Measurements from ENCODE around the gene HASPIN. TPM values are rescaled to one million over a fixed set of nuclear protein-coding genes. Genes with fewer than 3 reads are reported as not detected.
A peak's percentile ranks its signal among the peaks of the same experiment; 100 is the strongest.

Gene HASPIN
- total and polyA plus RNA-seq, 12 donors: 0.12 to 1.5 (median 0.25) TPM; not detected in 1

GRCh38 chr17:3710951-3711383, 12.7 kb upstream of the HASPIN start:
- H3K27ac ChIP-seq: peak overlapping the region in 1 of 10 donors; percentile 54
- TF ChIP-seq CTCF (IDR thresholded peaks at IDR 0.05): no peak
- H3K9me3 ChIP-seq: no peaks in the 10 kb centered on the region
- no peak overlapping the region for H3K4me3 ChIP-seq
- WGBS, 2 donors: 74 to 87% methylated on average over 5 of the region's 5 CpGs
- H3K27me3 ChIP-seq: no peaks in the 10 kb centered on the region
- intact Hi-C loops (cut with DNase I): no loop called here
- H3K36me3 ChIP-seq: peaks cover 0 to 45% (median 14%) of the 10 kb centered on the region in 9 donors
- peak in 2 of 8 donors; percentile 42 to 54 for ATAC-seq
- H3K4me1 ChIP-seq: peaks cover 0 to 32% (median 0%) of the 10 kb centered on the region in 9 donors
- DNase-seq: no peak

GRCh38 chr17:3712811-3713463, 10.8 kb upstream of the HASPIN start:
- WGBS, 2 donors: 86 to 89% methylated on average over 13 of the region's 13 CpGs
- peaks cover 0 to 65% (median 32%) of the 10 kb centered on the region in 9 donors for H3K36me3 ChIP-seq
- intact Hi-C loops (cut with DNase I): no loop called here
- peaks cover 0 to 32% (median 0%) of the 10 kb centered on the region in 9 donors for H3K4me1 ChIP-seq
- H3K27me3 ChIP-seq: no peaks in the 10 kb centered on the region
- no peak for DNase-seq
- peak overlapping the region in 1 of 10 donors; percentile 53 for H3K27ac ChIP-seq
- H3K4me3 ChIP-seq: no peak overlapping the region
- ATAC-seq: no peak
- no peaks in the 10 kb centered on the region for H3K9me3 ChIP-seq
- TF ChIP-seq CTCF (IDR thresholded peaks at IDR 0.05): no peak

GRCh38 chr17:3715296-3715695, 8.4 kb upstream of the HASPIN start:
- Histone ChIP-seq H3K4me3 (no peak overlapping the region), H3K36me3 (peaks cover 0 to 88% (median 32%) of the 10 kb centered on the region in 9 donors), H3K27ac (no peak overlapping the region), H3K9me3 (no peaks in the 10 kb centered on the region), H3K27me3 (no peaks in the 10 kb centered on the region), H3K4me1 (peaks cover 0 to 48% (median 5%) of the 10 kb centered on the region in 9 donors)
- intact Hi-C loops (cut with DNase I): no loop called here
- no peak for TF ChIP-seq CTCF (IDR thresholded peaks at IDR 0.05)
- 84 to 96% methylated on average over 8 of the region's 8 CpGs for WGBS, 2 donors
- ATAC-seq (no peak), DNase-seq (no peak)

- H3K36me3 ChIP-seq: peaks cover 0 to 79% (median 32%) of the 10 kb centered on the region in 9 donors
Measured at GRCh38 chr17:3718201-3718600, 5.5 kb upstream of the HASPIN start.

More at GRCh38 chr17:3718201-3718600, 5.5 kb upstream of the HASPIN start:
- no peaks in the 10 kb centered on the region for H3K9me3 ChIP-seq
- intact Hi-C loops (cut with DNase I): no loop called here
- no peak overlapping the region for H3K27ac ChIP-seq
- H3K4me3 ChIP-seq: no peak overlapping the region
- ATAC-seq (no peak), DNase-seq (no peak)
- peaks cover 5 to 45% (median 20%) of the 10 kb centered on the region in 9 donors for H3K4me1 ChIP-seq
- TF ChIP-seq CTCF (IDR thresholded peaks at IDR 0.05): no peak
- 86 to 92% methylated on average over 4 of the region's 4 CpGs for WGBS, 2 donors
- H3K27me3 ChIP-seq: no peaks in the 10 kb centered on the region
